Measurements from ENCODE around the gene DUSP28. TPM values are rescaled to one million over a fixed set of nuclear protein-coding genes. Genes with fewer than 3 reads are reported as not detected.
A peak's percentile ranks its signal among the peaks of the same experiment; 100 is the strongest.

Gene DUSP28
- total RNA-seq, 1 experiment from 2014 or later: 10.7 TPM

GRCh38 chr2:240585681-240586197, 25.6 kb downstream of the DUSP28 start:
- Histone ChIP-seq H3K4me1 (ENCODE audit: control insufficient read depth, insufficient read depth, low read length) (peaks cover 32% of the 10 kb centered on the region), H3K4me3 (ENCODE audit: low read depth in 2 of 2, low read length in 2 of 2) (peak overlapping the region; percentile 98 to 100), H3K36me3 (ENCODE audit: control insufficient read depth, insufficient read depth, low read length) (peaks cover 5% of the 10 kb centered on the region; the same call in 1 of the 2 replicates), H3K9me3 (ENCODE audit: control insufficient read depth, insufficient read depth, low read depth, low read length) (no peaks in the 10 kb centered on the region; the same call in 1 of the 2 replicates), H3K27me3 (ENCODE audit: control insufficient read depth, insufficient read depth, low read length) (no peaks in the 10 kb centered on the region), H3K27ac (ENCODE audit: low read length) (peak overlapping the region; percentile 91)
- intact Hi-C loops (cut with micrococcal nuclease; ENCODE audit: unreplicated experiment) (no loop called here), in situ Hi-C loops (cut with HindIII; ENCODE audit: low pct_unique_long_range_greater_than_20kb, low sequenced_read_pairs) (no loop called here)
- DNase-seq (ENCODE audit: low read depth, low spot score): no peak
- ATAC-seq: no peak
- TSS peak; percentile 73 for BruUV-seq (replicated peaks)
- CTCF ChIA-PET: interaction anchor here (0.6 to 0.8 kb wide), 2 partner anchors 20 to 255 kb away, joined by 3 to 4 read pairs; no protein-coding TSS in a partner anchor
- no peak for TF ChIP-seq TCF7L2 (IDR thresholded peaks at IDR 0.05; ENCODE audit: low read depth, low read length)
- TF ChIP-seq SIN3A (IDR thresholded peaks at IDR 0.05; ENCODE audit: borderline replicate concordance, insufficient read depth, low read depth, low read length): no peak
- no peak for TF ChIP-seq REST (IDR thresholded peaks at IDR 0.05; ENCODE audit: insufficient read depth in 1 of 2, low read depth in 2 of 2, low read length in 1 of 2)
- no peak for TF ChIP-seq POLR2AphosphoS5 (IDR thresholded peaks at IDR 0.05; ENCODE audit: low read depth, low read length)
- no peak for TF ChIP-seq CTCF (IDR thresholded peaks at IDR 0.05)
- POLR2A ChIA-PET: interaction anchor here (0.7 kb wide), 1 partner anchor 20 kb away, joined by 3 read pairs; no protein-coding TSS in a partner anchor

- in situ Hi-C loops (cut with HindIII; ENCODE audit: low pct_unique_long_range_greater_than_20kb, low sequenced_read_pairs): no loop called here
- intact Hi-C loops (cut with micrococcal nuclease; ENCODE audit: unreplicated experiment): no loop called here
- TF ChIP-seq POLR2AphosphoS5 (IDR thresholded peaks at IDR 0.05; ENCODE audit: low read depth, low read length) (peak; percentile 66), SIN3A (IDR thresholded peaks at IDR 0.05; ENCODE audit: borderline replicate concordance, insufficient read depth, low read depth, low read length) (peak; percentile 79; the same call in 1 of the 2 replicates), TCF7L2 (IDR thresholded peaks at IDR 0.05; ENCODE audit: low read depth, low read length) (no peak), CTCF (IDR thresholded peaks at IDR 0.05) (no peak), REST (IDR thresholded peaks at IDR 0.05; ENCODE audit: insufficient read depth in 1 of 2, low read depth in 2 of 2, low read length in 1 of 2) (no peak; a peak in 1 of 4 replicates)
- no TSS peak for BruUV-seq (replicated peaks)
- Histone ChIP-seq H3K36me3 (ENCODE audit: control insufficient read depth, insufficient read depth, low read length) (peaks cover 5% of the 10 kb centered on the region; the same call in 1 of the 2 replicates), H3K4me1 (ENCODE audit: control insufficient read depth, insufficient read depth, low read length) (peaks cover 30% of the 10 kb centered on the region), H3K4me3 (ENCODE audit: low read depth in 2 of 2, low read length in 2 of 2) (peak within 1 kb of the TSS; percentile 98 to 100), H3K27ac (ENCODE audit: low read length) (peak within 1 kb of the TSS; percentile 91), H3K27me3 (ENCODE audit: control insufficient read depth, insufficient read depth, low read length) (no peaks in the 10 kb centered on the region), H3K9me3 (ENCODE audit: control insufficient read depth, insufficient read depth, low read depth, low read length) (no peaks in the 10 kb centered on the region; the same call in 1 of the 2 replicates)
- ChIA-PET CTCF (interaction anchor here (0.6 to 0.9 kb wide), 4 partner anchors 20 to 729 kb away, joined by 3 to 9 read pairs (median 4); partner anchors contain the start of genes HDLBP and SEPTIN2), POLR2A (interaction anchor here (0.6 to 0.7 kb wide), 2 partner anchors 20 to 29 kb away, joined by 3 to 4 read pairs; partner anchors contain the start of gene ANKMY1)
- DNase-seq (ENCODE audit: low read depth, low spot score) (peak; percentile 53), ATAC-seq (peak; percentile 96)
Measured at GRCh38 chr2:240586198-240586918, 26.2 kb downstream of the DUSP28 start, which contains the start of gene CAPN10. Gene CAPN10, plus strand, starts transcription at chr2:240586734. Its CDS starts 178 bp downstream, at chr2:240586912.

Measured in Panc1 (cell line).